A549 (cell line): ENCODE data around the gene MPPED2. TPM values are rescaled to one million over a fixed set of nuclear protein-coding genes. Genes with fewer than 3 reads are reported as not detected.
"Not testable (repeated sequence)": the region's sequence is repeated elsewhere in the genome, so short reads cannot be mapped to it uniquely, and the experiment has no call there.

ENCODE experiments used
- ATAC-seq, 2 experiments: fragments of 200-7000 bp in 1 of 2; fragments of >200 bp in 1 of 2; cut with Nextera tagmentation in 1 of 2; cut with Tn5 transposase in 1 of 2; 3 replicates each; pipeline versions ENCODE4 v1.8.0 to v1.9.1; 2018 to 2020; ENCODE audit warnings: mild to moderate bottlenecking in 1 of 2, moderate library complexity in 1 of 2
- CTCF ChIA-PET: fragments of 300-600 bp; sonication (Branson Sonifier 250); formaldehyde crosslinking; extraction: SDS; loops from one replicate; lab custom pipeline; 2021; ENCODE audit warnings: antibody characterized with exemption, inconsistent platforms; lab: Yijun Ruan, JAX
- POLR2A ChIA-PET: fragments of 350-600 bp; formaldehyde crosslinking; extraction: SDS; loops from one replicate; lab custom pipeline; 2021; ENCODE audit warnings: antibody characterized with exemption, inconsistent platforms; lab: Yijun Ruan, JAX
- DNase-seq, 2 experiments: peaks; one replicate each; pipeline versions ENCODE4 v3.0.0 to v3.0.0-alpha.2; 2011 to 2016; ENCODE audit warnings: low read depth in 1 of 2, low spot score in 1 of 2
- FAIRE-seq: peaks from 2 replicates; lab custom pipeline; 2011; peaks lifted over from hg19 to GRCh38; lab: Jason Lieb, UNC
- H3K27ac ChIP-seq, 2 experiments: fragments of >200 bp; sonication (Bioruptor Twin); formaldehyde crosslinking; 3 replicates each; pipeline ENCODE4 v1.5.1; 2016 to 2017
- H3K4me1 ChIP-seq: fragments of >200 bp; sonication (Bioruptor Twin); formaldehyde crosslinking; 3 replicates; pipeline ENCODE4 v1.6.1; 2016
- H3K4me2 ChIP-seq: fragments of >200 bp; sonication (Bioruptor Twin); formaldehyde crosslinking; 3 replicates; pipeline ENCODE4 v1.6.1; 2016
- H3K4me3 ChIP-seq: fragments of >200 bp; sonication (Bioruptor Twin); formaldehyde crosslinking; 3 replicates; pipeline ENCODE4 v1.5.1; 2016
- H3K9me3 ChIP-seq: fragments of >200 bp; sonication (Bioruptor Twin); formaldehyde crosslinking; 3 replicates; pipeline ENCODE4 v1.6.1; 2016
- CBX8 ChIP-seq: fragments of 200-600 bp; sonication (generic); IDR thresholded peaks from 2 replicates; pipeline ENCODE4 v1.6.1; 2016
- CEBPB ChIP-seq, 2 experiments: fragments of >200 bp in 1 of 2; sonication (Bioruptor Twin) in 1 of 2; formaldehyde crosslinking in 1 of 2; IDR thresholded peaks; 2 replicates each; pipeline ENCODE4 v1.6.1; 2012 to 2016
- CHD2 ChIP-seq: fragments of 150-350 bp; IDR thresholded peaks from 2 replicates; pipeline ENCODE4 v1.6.1; 2014; ENCODE audit warnings: low read length; ENCODE audit not compliant: partially characterized antibody
- CHD4 ChIP-seq: fragments of 200-600 bp; sonication (generic); IDR thresholded peaks from 2 replicates; pipeline ENCODE4 v1.6.1; 2016; ENCODE audit warnings: antibody characterized with exemption, mild to moderate bottlenecking, borderline replicate concordance
- E2F6 ChIP-seq: IDR thresholded peaks from 2 replicates; pipeline ENCODE4 v1.6.1; 2012; ENCODE audit warnings: low read depth, borderline replicate concordance
- FOSL2 ChIP-seq, 2 experiments: fragments of 450-650 bp in 1 of 2; fragments of >200 bp in 1 of 2; sonication (Bioruptor Twin) in 1 of 2; formaldehyde crosslinking; IDR thresholded peaks; 2 replicates each; pipeline versions ENCODE4 v1.5.0 to v1.6.1; 2016 to 2020; ENCODE audit warnings: mild to moderate bottlenecking in 1 of 2, moderate library complexity in 1 of 2
- GATA3 ChIP-seq: IDR thresholded peaks from 2 replicates; pipeline ENCODE4 v1.6.1; 2012; ENCODE audit warnings: borderline replicate concordance
- HDAC2 ChIP-seq: fragments of 200-600 bp; sonication (generic); IDR thresholded peaks from 2 replicates; pipeline ENCODE4 v1.6.1; 2016
- JUNB ChIP-seq: fragments of >200 bp; sonication (Bioruptor Twin); formaldehyde crosslinking; IDR thresholded peaks from 2 replicates; pipeline ENCODE4 v1.6.1; 2016
- KDM1A ChIP-seq: fragments of 200-600 bp; sonication (generic); IDR thresholded peaks from 2 replicates; pipeline ENCODE4 v1.6.1; 2016; ENCODE audit warnings: low read depth, mild to moderate bottlenecking
- KDM5A ChIP-seq: fragments of 200-600 bp; sonication (generic); IDR thresholded peaks from 2 replicates; pipeline ENCODE4 v1.6.1; 2016; ENCODE audit warnings: antibody characterized with exemption, mild to moderate bottlenecking
- NR3C1 ChIP-seq: fragments of >200 bp; sonication (Bioruptor Twin); formaldehyde crosslinking; IDR thresholded peaks from 3 replicates; pipeline ENCODE4 v1.6.1; 2017
- POLR2A ChIP-seq: IDR thresholded peaks from 2 replicates; pipeline ENCODE4 v1.6.1; 2012; ENCODE audit warnings: mild to moderate bottlenecking, low read length
- POLR2AphosphoS2 ChIP-seq: conservative IDR thresholded peaks from 2 replicates; pipeline ENCODE4 v1.6.1; 2012; ENCODE audit warnings: low read length, improper control_type of control experiment, inconsistent platforms
- RAD21 ChIP-seq, 2 experiments: fragments of >200 bp in 1 of 2; sonication (Bioruptor Twin) in 1 of 2; formaldehyde crosslinking in 1 of 2; IDR thresholded peaks in 1 of 2; conservative IDR thresholded peaks in 1 of 2; 2 replicates in 1 of 2; 3 replicates in 1 of 2; pipeline ENCODE4 v1.6.1; 2012 to 2018; ENCODE audit warnings: inconsistent platforms in 1 of 2
- REST ChIP-seq: fragments of 200-600 bp; sonication (generic); IDR thresholded peaks from 2 replicates; pipeline ENCODE4 v1.6.1; 2016; ENCODE audit warnings: antibody characterized with exemption, mild to moderate bottlenecking, moderate library complexity
- RNF2 ChIP-seq: fragments of 200-600 bp; sonication (generic); IDR thresholded peaks from 2 replicates; pipeline ENCODE4 v1.6.1; 2016; ENCODE audit warnings: low read depth, mild to moderate bottlenecking, antibody characterized with exemption, moderate library complexity, borderline replicate concordance
- TFCP2L1 ChIP-seq: fragments of 250-450 bp; sonication (Bioruptor Pico); IDR thresholded peaks from 2 replicates; pipeline ENCODE4 v1.5.0; 2021; ENCODE audit warnings: mild to moderate bottlenecking
- ZC3H11A ChIP-seq: fragments of 450-650 bp; IDR thresholded peaks from 2 replicates; pipeline ENCODE4 v1.6.1; 2014; ENCODE audit warnings: antibody characterized with exemption, mild to moderate bottlenecking
- ZFP36 ChIP-seq: fragments of 450-650 bp; IDR thresholded peaks from 2 replicates; pipeline ENCODE4 v1.6.1; 2014; ENCODE audit warnings: borderline replicate concordance; ENCODE audit not compliant: partially characterized antibody
- WGBS: methylation state at CpG from one replicate; pipeline ENCODE4 v1.1.6; 2017; ENCODE audit errors: missing lambda C conversion rate; 5-methylcytosine and 5-hydroxymethylcytosine counted together
- polyA plus RNA-seq, 4 experiments: library from polyadenylated mRNA; depleted of rRNA in 3 of 4; stranded (reverse); fragments of >200 nt; fragmentation: RNase III in 1 of 4; extraction: RNeasy Plus Mini Kit Qiagen cat#74134 plus additional on column Dnase treatment in 1 of 4; gene quantifications; 2 replicates in 3 of 4; 3 replicates in 1 of 4; pipeline ENCODE4 v1.2.3, GENCODE V29; 2011 to 2017
- TF ChIP-seq, protein P1 (sequence below): fragments of 250-450 bp; sonication (Bioruptor Pico); IDR thresholded peaks from 2 replicates; pipeline ENCODE4 v1.5.0; 2021; ENCODE audit warnings: mild to moderate bottlenecking, moderate library complexity, borderline replicate concordance

MPPED2 gene
- polyA plus RNA-seq, 2 of the 4 experiments (the other 2 are of a cell fraction), result not detected

GRCh38 chr11:30560206-30561106 lies 25.7 kb downstream of the MPPED2 start:
- no peak for DNase-seq
- no peak overlapping the region for H3K4me2 ChIP-seq
- no peak for ATAC-seq
- CTCF ChIA-PET, result no interaction called here
- no peak overlapping the region for H3K4me3 ChIP-seq
- H3K9me3 ChIP-seq, result no peaks in the 10 kb centered on the region
- no peak overlapping the region for H3K27ac ChIP-seq
- 4% methylated on average over 7 of the region's 7 CpGs for WGBS
- POLR2A ChIA-PET, result no interaction called here
- no peak for TF ChIP-seq HDAC2
- TF ChIP-seq CHD2, result no peak
- no peak for TF ChIP-seq RAD21 (conservative IDR thresholded peaks at IDR 0.05 in 1 of 2, IDR thresholded peaks at IDR 0.05 in 1 of 2)
- no peak for TF ChIP-seq RNF2
- no peak for TF ChIP-seq ZC3H11A
- TF ChIP-seq, protein P1, sequence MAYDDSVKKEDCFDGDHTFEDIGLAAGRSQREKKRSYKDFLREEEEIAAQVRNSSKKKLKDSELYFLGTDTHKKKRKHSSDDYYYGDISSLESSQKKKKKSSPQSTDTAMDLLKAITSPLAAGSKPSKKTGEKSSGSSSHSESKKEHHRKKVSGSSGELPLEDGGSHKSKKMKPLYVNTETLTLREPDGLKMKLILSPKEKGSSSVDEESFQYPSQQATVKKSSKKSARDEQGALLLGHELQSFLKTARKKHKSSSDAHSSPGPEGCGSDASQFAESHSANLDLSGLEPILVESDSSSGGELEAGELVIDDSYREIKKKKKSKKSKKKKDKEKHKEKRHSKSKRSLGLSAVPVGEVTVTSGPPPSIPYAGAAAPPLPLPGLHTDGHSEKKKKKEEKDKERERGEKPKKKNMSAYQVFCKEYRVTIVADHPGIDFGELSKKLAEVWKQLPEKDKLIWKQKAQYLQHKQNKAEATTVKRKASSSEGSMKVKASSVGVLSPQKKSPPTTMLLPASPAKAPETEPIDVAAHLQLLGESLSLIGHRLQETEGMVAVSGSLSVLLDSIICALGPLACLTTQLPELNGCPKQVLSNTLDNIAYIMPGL (CRISPR knock-in tag), result no peak
- no peak for TF ChIP-seq TFCP2L1 (CRISPR knock-in tag)
- TF ChIP-seq CBX8, result no peak
- no peak for TF ChIP-seq POLR2AphosphoS2
- TF ChIP-seq E2F6, result no peak
- TF ChIP-seq JUNB, result no peak
- TF ChIP-seq FOSL2 (IDR thresholded peaks at IDR 0.05), result no peak
- TF ChIP-seq FOSL2 (CRISPR knock-in tag; IDR thresholded peaks at IDR 0.05), result no peak
- no peak for TF ChIP-seq NR3C1
- TF ChIP-seq CEBPB (IDR thresholded peaks at IDR 0.05), result no peak
- TF ChIP-seq KDM1A, result no peak
- no peak for TF ChIP-seq CHD4
- no peak for TF ChIP-seq ZFP36
- no peak for TF ChIP-seq KDM5A
- no peak for TF ChIP-seq GATA3
- TF ChIP-seq POLR2A, result no peak
- H3K4me1 ChIP-seq, result no peaks in the 10 kb centered on the region
- FAIRE-seq, result no peak

DNA sequence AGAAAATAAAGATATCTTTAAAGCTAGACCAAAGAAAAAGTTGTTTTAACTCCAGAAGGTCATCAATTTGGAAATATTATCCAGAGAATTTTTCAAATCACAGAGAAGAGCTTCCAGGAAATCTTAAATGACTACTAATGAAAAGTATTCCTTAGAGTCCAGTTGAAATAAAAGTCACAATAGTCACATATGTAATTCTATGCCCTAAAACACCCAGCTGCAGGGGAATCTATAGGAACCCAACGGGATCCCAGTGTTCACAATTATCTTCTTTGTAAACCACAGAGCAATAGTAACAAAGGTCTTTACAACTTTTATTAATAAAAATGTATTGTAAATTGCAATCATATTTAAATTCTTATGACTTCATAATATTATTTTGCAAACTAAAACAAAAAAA lies 27.1 kb downstream of the MPPED2 start:
- ChIA-PET CTCF (no interaction called here), POLR2A (no interaction called here)
- Histone ChIP-seq H3K9me3 (no peaks in the 10 kb centered on the region), H3K4me1 (no peaks in the 10 kb centered on the region), H3K4me3 (no peak overlapping the region), H3K27ac (no peak overlapping the region), H3K4me2 (no peak overlapping the region)
- TF ChIP-seq REST, result no peak
- DNase-seq (no peak), ATAC-seq (no peak), FAIRE-seq (no peak)
- 0% methylated on average over 1 of the region's 1 CpG for WGBS

GRCh38 chr11:30554587-30554986 lies 31.6 kb downstream of the MPPED2 start:
- POLR2A ChIA-PET, H3K4me1 ChIP-seq, FAIRE-seq, H3K4me2 ChIP-seq, H3K9me3 ChIP-seq, H3K4me3 ChIP-seq, H3K27ac ChIP-seq, DNase-seq, ATAC-seq: not testable (repeated sequence)
- 18% methylated on average over 6 of the region's 6 CpGs for WGBS
- CTCF ChIA-PET, result interaction anchor here (1.5 kb wide), 1 partner anchor 13 kb away, joined by 4 read pairs; no protein-coding TSS in a partner anchor
